Endothelial cell of coronary artery (primary cell): ENCODE results near the gene PHTF1. TPM values are rescaled to one million over a fixed set of nuclear protein-coding genes. Genes with fewer than 3 reads are reported as not detected.

ENCODE experiments used
- total RNA-seq: library from RNA; depleted of rRNA; stranded (reverse); fragments of >200 nt; gene quantifications from 2 replicates; pipeline ENCODE4 v1.2.3, GENCODE V29; 2014

The PHTF1 gene
- total RNA-seq: 33.0 and 35.9 TPM in 2 replicates

GRCh38 chr1:113759333-113760101, at the start of gene PHTF1:
Gene PHTF1, minus strand, starts transcription at chr1:113759486. Its CDS starts 783 bp downstream, at chr1:113758703.

Other genes starting within 250 kb of the PHTF1 start
- 10.7 and 13.0 TPM in 2 replicates for gene RSBN1, start 53.0 kb upstream of the PHTF1 start, total RNA-seq
- gene PTPN22, start 112.2 kb upstream of the PHTF1 start, total RNA-seq: 1.0 and 3.7 TPM in 2 replicates
- gene BCL2L15, start 128.1 kb upstream of the PHTF1 start, total RNA-seq: 0.09 TPM in 2 replicates
- gene AP4B1, start 145.3 kb upstream of the PHTF1 start, total RNA-seq: 20.7 and 22.7 TPM in 2 replicates
- 2.1 and 2.2 TPM in 2 replicates for gene DCLRE1B, start 145.8 kb upstream of the PHTF1 start, total RNA-seq
- gene HIPK1, start 169.8 kb upstream of the PHTF1 start, total RNA-seq: 24.6 and 26.7 TPM in 2 replicates
- gene OLFML3, start 220.0 kb upstream of the PHTF1 start, total RNA-seq: 0.28 and 0.45 TPM in 2 replicates